ENCODE data around the gene USP34. TPM values are rescaled to one million over a fixed set of nuclear protein-coding genes. Genes with fewer than 3 reads are reported as not detected.
"Not testable (repeated sequence)": the region's sequence is repeated elsewhere in the genome, so short reads cannot be mapped to it uniquely, and the experiment has no call there.

Gene USP34
- total RNA-seq, 1 donor from 2014 or later: 75.5 TPM

GRCh38 chr2:61425605-61426155, 45.2 kb downstream of the USP34 start:
- DNase-seq (ENCODE audit: low read depth in 2 of 2): peak in 1 of 2 donors; percentile 25

- DNase-seq (ENCODE audit: low read depth in 2 of 2): peak in 1 of 2 donors; percentile 75
Observed at GRCh38 chr2:61423714-61424113, 47.2 kb downstream of the USP34 start.

DNA sequence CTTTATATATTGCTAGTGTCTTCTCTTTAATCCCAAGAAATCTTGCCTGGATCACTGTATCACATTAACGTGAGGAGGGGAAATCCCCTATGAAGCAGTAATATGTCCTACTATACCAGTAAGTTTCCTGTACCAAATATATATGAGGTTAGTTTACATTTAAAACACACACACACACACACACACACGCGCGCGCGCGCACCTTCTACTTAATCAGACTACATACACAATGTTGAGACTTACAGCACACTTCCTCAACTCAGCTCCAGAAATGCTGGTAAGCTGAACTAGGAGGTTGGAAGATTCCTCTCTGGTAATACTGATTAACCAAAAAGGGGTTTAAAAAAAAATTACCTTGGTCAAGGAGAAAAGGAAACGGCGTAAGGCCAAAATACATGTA, 49.3 kb downstream of the USP34 start:
- DNase-seq (ENCODE audit: low read depth in 2 of 2): peak in 1 of 2 donors; percentile 13

- no peak for DNase-seq (ENCODE audit: low read depth in 2 of 2)
Observed at GRCh38 chr2:61420991-61421544, 49.8 kb downstream of the USP34 start.

DNA sequence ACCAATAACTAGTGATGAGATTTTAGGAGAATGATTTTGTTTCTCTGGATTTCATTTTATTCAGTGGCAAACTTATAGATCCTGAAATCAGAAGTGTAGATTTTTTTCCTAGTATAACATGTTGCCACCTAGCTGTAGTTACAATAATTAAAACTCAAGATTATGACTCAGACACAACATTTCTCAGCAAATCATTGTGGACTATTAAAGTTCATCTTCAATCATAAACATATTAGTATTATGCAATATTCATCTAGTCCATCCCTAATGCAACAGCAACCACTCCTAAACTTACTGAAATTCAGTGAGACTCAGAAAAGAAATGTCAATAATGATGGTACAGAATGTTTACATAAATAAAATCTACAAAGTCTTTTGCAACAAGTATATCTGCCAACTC, 51.3 kb downstream of the USP34 start:
- DNase-seq (ENCODE audit: low read depth in 2 of 2): no peak

- no peak for DNase-seq (ENCODE audit: low read depth in 2 of 2)
Observed at GRCh38 chr2:61419129-61419528, 51.8 kb downstream of the USP34 start.

- no peak for DNase-seq (ENCODE audit: low read depth in 2 of 2)
Observed at GRCh38 chr2:61416871-61417645, 53.8 kb downstream of the USP34 start.

DNA sequence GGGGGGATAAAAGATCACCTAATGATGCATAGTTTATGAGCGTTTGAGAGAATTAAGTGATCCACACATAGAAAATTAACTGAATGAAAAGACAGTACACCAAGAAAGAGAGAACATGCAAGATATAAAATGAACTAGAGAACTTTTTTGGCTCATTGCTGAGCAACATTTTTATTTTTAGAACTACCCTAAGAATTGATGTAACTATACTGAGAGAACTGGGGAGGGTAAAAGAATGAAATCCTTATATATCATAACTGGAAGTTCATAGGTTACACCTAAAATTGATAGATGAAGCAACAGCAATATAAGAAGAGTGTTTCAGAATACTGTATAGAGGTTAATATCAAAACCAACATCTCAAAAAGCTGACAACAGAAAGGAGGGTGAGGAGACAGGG, 55.6 kb downstream of the USP34 start:
- no peak for DNase-seq (ENCODE audit: low read depth in 2 of 2)

DNA sequence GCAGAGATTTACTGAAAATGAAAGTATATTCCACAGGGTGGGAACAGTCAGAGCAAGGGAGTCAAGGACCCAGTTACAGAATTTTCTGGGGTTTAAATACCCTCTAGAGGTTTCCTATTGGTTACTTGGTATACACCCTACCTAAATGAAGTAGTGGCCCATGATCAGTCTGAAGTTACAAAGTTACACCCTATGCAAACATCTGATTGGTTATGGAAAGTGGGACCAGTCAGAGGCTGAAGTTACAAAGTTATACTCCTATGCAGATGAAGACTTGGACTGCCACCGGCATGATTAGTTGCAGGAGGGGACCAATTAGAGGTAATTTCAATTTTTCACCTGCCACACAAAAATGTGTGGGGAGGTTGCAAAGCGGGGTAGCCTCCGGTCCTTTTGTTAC, 56.2 kb downstream of the USP34 start:
- no peak for DNase-seq (ENCODE audit: low read depth in 2 of 2)

GRCh38 chr2:61411109-61411508, 59.8 kb downstream of the USP34 start:
- DNase-seq (ENCODE audit: low read depth in 2 of 2): no peak

DNA sequence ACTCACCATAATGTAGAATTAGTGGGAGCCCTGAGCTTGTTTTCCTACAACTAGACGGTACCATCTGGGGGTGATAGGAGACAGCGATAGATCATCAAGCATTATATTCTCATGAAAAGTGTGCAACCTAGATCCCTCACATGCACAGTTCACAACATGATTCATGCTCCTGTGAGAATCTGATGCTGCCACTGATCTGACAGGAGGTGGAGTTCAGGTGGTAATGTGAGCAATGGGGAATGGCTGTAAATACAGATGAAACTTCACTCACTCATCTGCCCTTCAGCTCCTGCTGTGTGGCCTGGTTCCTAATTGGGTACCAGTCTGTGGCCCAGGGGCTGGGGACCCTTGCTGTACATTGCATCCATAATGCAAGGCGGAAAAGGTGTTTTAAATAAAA, 60.7 kb downstream of the USP34 start:
- no peak for DNase-seq (ENCODE audit: low read depth in 2 of 2)

DNA sequence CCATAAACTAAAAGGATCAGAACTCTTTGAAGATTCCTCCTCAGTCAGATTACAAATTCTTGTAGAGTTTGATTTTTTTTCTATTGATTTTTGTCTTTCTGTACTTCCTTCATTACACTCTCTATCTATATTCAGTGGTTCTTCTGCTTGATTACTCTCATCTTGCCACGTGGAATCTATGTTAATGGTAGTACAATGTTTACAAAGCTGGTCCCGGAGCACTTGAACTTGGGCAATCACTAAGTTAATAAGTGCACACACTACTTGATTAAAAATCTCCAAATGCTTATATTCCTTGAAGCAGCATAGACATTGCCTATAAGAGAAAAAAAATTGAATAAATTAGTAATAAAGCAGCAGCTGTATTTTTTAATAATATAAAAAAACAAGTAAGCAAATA, 65.1 kb downstream of the USP34 start:
- no peak for DNase-seq (ENCODE audit: low read depth in 2 of 2)

GRCh38 chr2:61404438-61404837, 66.4 kb downstream of the USP34 start:
- DNase-seq (ENCODE audit: low read depth in 2 of 2): no peak

DNA sequence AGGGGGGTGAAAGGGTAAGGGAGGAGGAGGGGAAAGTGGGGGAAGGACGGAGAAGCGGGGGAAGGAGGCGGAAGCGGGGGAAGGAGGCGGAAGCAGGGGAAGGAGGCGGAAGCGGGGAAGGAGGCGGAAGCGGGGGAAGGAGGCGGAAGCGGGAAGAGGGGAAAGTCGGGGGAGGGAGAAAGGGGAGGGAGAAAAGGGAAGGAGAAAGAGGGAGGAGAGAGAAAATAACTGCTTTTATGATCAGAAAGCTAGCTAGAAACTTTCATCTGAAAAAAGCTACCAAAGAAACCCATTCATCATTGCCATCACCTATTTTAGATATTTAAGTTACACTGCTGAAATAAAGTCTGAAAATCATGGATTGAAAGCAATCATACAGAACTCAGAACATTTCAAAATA, 72.5 kb downstream of the USP34 start:
- no peak for DNase-seq (ENCODE audit: low read depth in 2 of 2)

DNA sequence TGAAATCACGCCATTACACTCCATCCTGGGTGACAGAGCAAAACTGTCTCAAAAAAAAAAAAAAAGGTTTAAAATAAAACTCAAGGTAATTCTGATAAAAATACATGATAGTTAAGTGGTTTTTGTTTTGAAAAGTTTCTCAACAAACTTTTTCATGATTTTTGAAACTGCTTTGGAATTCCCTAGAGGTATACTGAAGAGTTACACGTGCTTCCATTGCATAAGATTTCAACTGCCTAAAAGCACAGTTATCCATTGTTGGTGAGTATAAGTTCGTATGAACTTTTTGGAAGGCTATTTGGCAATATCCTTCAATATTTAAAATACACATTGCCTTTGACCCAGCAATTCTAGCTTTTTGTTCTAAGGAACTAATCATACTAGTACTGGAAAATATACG, 74.9 kb downstream of the USP34 start:
- no peak for DNase-seq (ENCODE audit: low read depth in 2 of 2)

- not testable (repeated sequence) for DNase-seq (ENCODE audit: low read depth in 2 of 2)
Observed at GRCh38 chr2:61387588-61387987, 83.3 kb downstream of the USP34 start.

DNA sequence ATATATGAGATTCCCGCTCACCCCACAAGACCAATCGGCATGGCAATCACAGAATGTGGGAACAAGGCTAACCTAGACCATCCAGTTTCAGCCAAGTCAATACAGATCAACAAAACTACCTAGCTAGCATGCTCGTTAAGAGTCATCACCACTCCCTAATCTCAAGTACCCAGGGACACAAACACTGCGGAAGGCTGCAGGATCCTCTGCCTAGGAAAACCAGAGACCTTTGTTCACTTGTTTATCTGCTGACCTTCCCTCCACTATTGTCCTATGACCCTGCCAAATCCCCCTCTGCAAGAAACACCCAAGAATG, 90.0 kb downstream of the USP34 start:
- DNase-seq (ENCODE audit: low read depth in 2 of 2): not testable (repeated sequence)

DNA sequence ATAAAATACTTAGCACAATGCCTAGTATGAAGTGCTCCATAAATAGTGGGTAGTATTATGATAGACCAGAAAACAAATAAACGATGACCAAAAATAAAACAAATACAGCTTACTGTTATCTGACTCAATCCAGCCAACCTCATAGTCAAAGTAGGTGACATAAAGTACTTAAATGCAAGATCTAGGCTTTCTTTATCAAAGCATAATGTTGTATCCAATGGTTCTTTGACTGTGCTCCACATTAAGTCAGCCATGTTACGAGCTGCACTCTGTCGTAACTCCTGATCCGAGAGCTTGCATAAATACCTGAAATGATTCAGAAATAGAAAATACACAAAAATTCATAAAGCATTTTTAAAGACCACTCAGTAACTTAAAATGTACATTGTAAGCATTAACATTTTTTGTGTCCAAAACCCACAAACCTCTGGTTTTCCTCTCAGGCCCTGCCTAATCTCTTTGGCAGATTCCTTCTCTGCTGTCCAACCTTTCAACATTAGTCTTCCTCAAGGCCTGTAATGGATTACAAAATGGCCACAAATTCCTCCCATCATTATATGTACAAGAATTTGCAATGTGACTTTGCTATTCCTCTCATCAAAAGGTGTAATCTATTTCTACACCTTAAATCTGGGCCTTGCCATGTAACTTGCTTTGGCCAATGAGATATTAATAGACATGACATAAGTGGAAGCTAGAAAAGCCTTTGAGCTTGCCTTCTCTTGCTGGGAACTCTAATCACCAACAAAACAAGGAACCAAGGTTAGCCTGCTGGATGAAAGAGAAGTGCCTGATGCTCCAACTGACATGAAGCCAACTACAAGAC, 90.6 kb downstream of the USP34 start:
- DNase-seq (ENCODE audit: low read depth in 2 of 2): no peak

DNA sequence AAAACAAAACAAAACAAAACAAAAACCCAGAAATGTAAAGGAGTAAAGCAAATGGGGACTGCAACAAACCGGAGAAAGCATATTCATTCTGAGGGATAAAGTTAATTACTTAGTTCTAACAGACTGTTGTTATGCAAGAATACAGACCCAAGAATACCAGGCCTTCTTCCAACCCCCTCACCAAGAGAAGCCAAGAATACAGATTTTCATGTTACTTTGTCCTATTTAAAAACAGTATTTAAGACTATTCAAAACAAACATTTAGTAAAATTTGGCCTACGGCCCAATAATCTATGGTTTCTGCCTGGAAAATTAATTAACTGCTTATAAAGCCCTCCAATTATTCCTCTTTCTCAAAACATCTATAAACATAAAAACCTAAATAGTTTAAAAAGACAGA, 91.4 kb downstream of the USP34 start:
- no peak for DNase-seq (ENCODE audit: low read depth in 2 of 2)

GRCh38 chr2:61378281-61378680, 92.6 kb downstream of the USP34 start:
- no peak for DNase-seq (ENCODE audit: low read depth in 2 of 2)

DNA sequence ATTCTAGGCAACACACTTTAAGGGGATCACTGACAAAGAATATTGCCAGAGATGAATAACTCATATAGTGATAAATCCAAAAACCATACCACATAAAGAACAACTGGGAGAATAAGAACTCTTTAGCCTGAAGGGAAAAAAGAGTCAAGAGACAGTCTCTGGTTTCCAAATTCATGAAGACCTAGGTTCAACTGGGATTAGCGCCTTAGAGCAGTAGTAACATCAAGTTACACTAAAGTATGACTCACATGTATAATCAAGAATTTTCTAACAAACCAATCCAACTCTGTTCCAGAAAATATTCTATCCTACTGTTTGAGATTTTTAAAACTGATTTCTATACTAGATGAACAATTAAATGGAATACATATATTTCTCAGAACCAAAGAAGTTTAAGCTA, 93.8 kb downstream of the USP34 start:
- DNase-seq (ENCODE audit: low read depth in 2 of 2): no peak

GRCh38 chr2:61376211-61376610, 94.7 kb downstream of the USP34 start:
- DNase-seq (ENCODE audit: low read depth in 2 of 2): no peak
